Measurements from ENCODE around the gene AR. TPM values are rescaled to one million over a fixed set of nuclear protein-coding genes. Genes with fewer than 3 reads are reported as not detected.

Gene AR
- total RNA-seq, 1 donor from 2014 or later, result 4.0 TPM

- H3K4me3 Mint-ChIP-seq (ENCODE audit: unreplicated experiment), result no peak overlapping the region
- no peaks in the 10 kb centered on the region for H3K36me3 Mint-ChIP-seq (ENCODE audit: low read depth)
- peaks cover 11% of the 10 kb centered on the region for H3K4me1 Mint-ChIP-seq (ENCODE audit: low read depth)
- no peak for TF ChIP-seq CTCF (IDR thresholded peaks at IDR 0.05)
- DNase-seq (ENCODE audit: low spot score), result no peak
- no peaks in the 10 kb centered on the region for H3K27me3 Mint-ChIP-seq (ENCODE audit: low read depth)
- H3K9me3 Mint-ChIP-seq (ENCODE audit: low read depth), result peaks cover 17% of the 10 kb centered on the region
- H3K27ac Mint-ChIP-seq (ENCODE audit: unreplicated experiment), result no peak overlapping the region
These were observed 179.9 kb downstream of the AR start for GRCh38 chrX:67723580-67724351.

GRCh38 chrX:67724359-67725110 lies 180.7 kb downstream of the AR start:
- TF ChIP-seq CTCF (IDR thresholded peaks at IDR 0.05), result no peak
- H3K9me3 Mint-ChIP-seq (ENCODE audit: low read depth), result peaks cover 17% of the 10 kb centered on the region
- no peaks in the 10 kb centered on the region for H3K27me3 Mint-ChIP-seq (ENCODE audit: low read depth)

GRCh38 chrX:67725471-67725870 lies 181.7 kb downstream of the AR start:
- Mint-ChIP-seq H3K4me1 (ENCODE audit: low read depth) (peaks cover 11% of the 10 kb centered on the region), H3K27me3 (ENCODE audit: low read depth) (no peaks in the 10 kb centered on the region), H3K36me3 (ENCODE audit: low read depth) (no peaks in the 10 kb centered on the region), H3K9me3 (ENCODE audit: low read depth) (peaks cover 15% of the 10 kb centered on the region), H3K27ac (ENCODE audit: unreplicated experiment) (no peak overlapping the region), H3K4me3 (ENCODE audit: unreplicated experiment) (no peak overlapping the region)
- no peak for DNase-seq (ENCODE audit: low spot score)
- no peak for TF ChIP-seq CTCF (IDR thresholded peaks at IDR 0.05)

More at GRCh38 chrX:67724359-67725110, 180.7 kb downstream of the AR start:
- Mint-ChIP-seq H3K4me1 (ENCODE audit: low read depth) (peaks cover 11% of the 10 kb centered on the region), H3K36me3 (ENCODE audit: low read depth) (no peaks in the 10 kb centered on the region), H3K4me3 (ENCODE audit: unreplicated experiment) (no peak overlapping the region), H3K27ac (ENCODE audit: unreplicated experiment) (no peak overlapping the region)
- no peak for DNase-seq (ENCODE audit: low spot score)

- no peak for TF ChIP-seq CTCF (IDR thresholded peaks at IDR 0.05)
- H3K36me3 Mint-ChIP-seq (ENCODE audit: low read depth), result no peaks in the 10 kb centered on the region
- H3K4me1 Mint-ChIP-seq (ENCODE audit: low read depth), result peaks cover 11% of the 10 kb centered on the region
- no peaks in the 10 kb centered on the region for H3K27me3 Mint-ChIP-seq (ENCODE audit: low read depth)
- H3K4me3 Mint-ChIP-seq (ENCODE audit: unreplicated experiment), result no peak overlapping the region
- H3K9me3 Mint-ChIP-seq (ENCODE audit: low read depth), result peaks cover 13% of the 10 kb centered on the region
- no peak overlapping the region for H3K27ac Mint-ChIP-seq (ENCODE audit: unreplicated experiment)
- DNase-seq (ENCODE audit: low spot score), result no peak
These were observed 182.2 kb downstream of the AR start for GRCh38 chrX:67726018-67726417.

- H3K36me3 Mint-ChIP-seq (ENCODE audit: low read depth), result no peaks in the 10 kb centered on the region
- no peak overlapping the region for H3K4me3 Mint-ChIP-seq (ENCODE audit: unreplicated experiment)
- H3K4me1 Mint-ChIP-seq (ENCODE audit: low read depth), result peaks cover 11% of the 10 kb centered on the region
- peaks cover 21% of the 10 kb centered on the region for H3K9me3 Mint-ChIP-seq (ENCODE audit: low read depth)
- H3K27me3 Mint-ChIP-seq (ENCODE audit: low read depth), result no peaks in the 10 kb centered on the region
- no peak for TF ChIP-seq CTCF (IDR thresholded peaks at IDR 0.05)
- no peak for DNase-seq (ENCODE audit: low spot score)
- no peak overlapping the region for H3K27ac Mint-ChIP-seq (ENCODE audit: unreplicated experiment)
These were observed 183.8 kb downstream of the AR start for GRCh38 chrX:67727576-67727975.
